ENCODE data around the gene EIF4E1B.

The EIF4E1B gene

GRCh38 chr5:176662371-176663333 is 32.2 kb downstream of the EIF4E1B start:
- no peak overlapping the region for H3K4me3 ChIP-seq (ENCODE audit: low read depth, low read length)
- TF ChIP-seq CTCF (IDR thresholded peaks at IDR 0.05; ENCODE audit: low read depth, low read length): no peak

GRCh38 chr5:176663566-176663965 is 33.1 kb downstream of the EIF4E1B start:
- TF ChIP-seq CTCF (IDR thresholded peaks at IDR 0.05; ENCODE audit: low read depth, low read length): no peak
- no peak overlapping the region for H3K4me3 ChIP-seq (ENCODE audit: low read depth, low read length)

GRCh38 chr5:176664479-176664878 is 34.0 kb downstream of the EIF4E1B start:
- TF ChIP-seq CTCF (IDR thresholded peaks at IDR 0.05; ENCODE audit: low read depth, low read length): no peak
- H3K4me3 ChIP-seq (ENCODE audit: low read depth, low read length): no peak overlapping the region

GRCh38 chr5:176664886-176665285 is 34.4 kb downstream of the EIF4E1B start:
- TF ChIP-seq CTCF (IDR thresholded peaks at IDR 0.05; ENCODE audit: low read depth, low read length): no peak
- H3K4me3 ChIP-seq (ENCODE audit: low read depth, low read length): no peak overlapping the region

- TF ChIP-seq CTCF (IDR thresholded peaks at IDR 0.05; ENCODE audit: low read depth, low read length): no peak
- no peak overlapping the region for H3K4me3 ChIP-seq (ENCODE audit: low read depth, low read length)
Observed at GRCh38 chr5:176665517-176665916, 35.0 kb downstream of the EIF4E1B start.

GRCh38 chr5:176667637-176668036 is 37.2 kb downstream of the EIF4E1B start:
- TF ChIP-seq CTCF (IDR thresholded peaks at IDR 0.05; ENCODE audit: low read depth, low read length): no peak
- H3K4me3 ChIP-seq (ENCODE audit: low read depth, low read length): no peak overlapping the region

- no peak overlapping the region for H3K4me3 ChIP-seq (ENCODE audit: low read depth, low read length)
- no peak for TF ChIP-seq CTCF (IDR thresholded peaks at IDR 0.05; ENCODE audit: low read depth, low read length)
Observed at GRCh38 chr5:176670449-176670848, 40.0 kb downstream of the EIF4E1B start.
